ENCODE data around the gene TBC1D1.
A peak's percentile ranks its signal among the peaks of the same experiment; 100 is the strongest.
"Not testable (repeated sequence)": the region's sequence is repeated elsewhere in the genome, so short reads cannot be mapped to it uniquely, and the experiment has no call there.

TBC1D1 gene

DNA sequence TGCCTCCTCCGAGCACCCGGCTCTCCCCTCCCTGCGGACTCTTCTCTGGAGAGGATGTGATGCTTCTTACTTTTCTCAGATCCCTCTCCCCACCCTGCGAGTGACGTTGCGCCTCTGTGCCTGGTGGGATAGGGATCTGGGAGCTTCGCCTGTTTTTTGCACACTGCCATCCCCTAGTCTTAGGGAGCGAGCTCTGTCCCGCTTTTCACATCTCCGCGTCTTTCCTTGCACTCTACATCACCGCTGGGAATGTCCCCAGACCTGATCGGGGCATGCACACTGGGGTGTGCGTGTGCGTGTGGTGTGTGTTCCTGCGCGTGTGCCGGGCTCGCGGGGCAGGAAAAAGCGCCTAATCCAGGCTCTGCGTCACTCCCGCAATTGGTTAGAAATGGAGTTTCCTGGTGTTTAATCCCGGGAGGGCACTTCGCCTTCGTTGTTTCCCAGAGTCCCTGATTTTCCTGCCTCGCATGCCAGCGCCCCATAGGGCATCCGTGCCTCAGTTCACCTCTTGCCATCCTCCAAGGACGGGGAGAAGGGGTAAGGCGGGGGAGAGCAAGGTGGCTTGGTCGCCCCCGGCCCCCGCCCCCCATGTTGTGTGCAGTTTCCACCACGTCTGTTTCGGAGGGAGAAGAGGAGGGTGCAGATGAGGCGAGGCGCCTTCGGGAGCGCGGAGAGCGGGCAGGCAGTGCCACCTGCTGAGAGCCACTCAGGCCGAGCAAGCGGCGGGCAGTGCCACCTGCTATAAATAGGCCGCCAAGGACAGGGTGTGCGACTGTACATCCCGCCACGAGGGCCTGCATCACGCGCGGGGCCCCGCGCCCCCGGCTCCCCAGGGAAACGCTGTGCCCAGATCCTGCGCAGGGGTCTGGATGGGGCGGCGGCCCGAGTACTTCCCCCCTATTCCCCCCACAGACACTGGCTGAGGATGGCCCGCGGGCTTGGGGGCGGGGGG lies 759 bp upstream of the TBC1D1 start:
- no peak for DNase-seq

DNA sequence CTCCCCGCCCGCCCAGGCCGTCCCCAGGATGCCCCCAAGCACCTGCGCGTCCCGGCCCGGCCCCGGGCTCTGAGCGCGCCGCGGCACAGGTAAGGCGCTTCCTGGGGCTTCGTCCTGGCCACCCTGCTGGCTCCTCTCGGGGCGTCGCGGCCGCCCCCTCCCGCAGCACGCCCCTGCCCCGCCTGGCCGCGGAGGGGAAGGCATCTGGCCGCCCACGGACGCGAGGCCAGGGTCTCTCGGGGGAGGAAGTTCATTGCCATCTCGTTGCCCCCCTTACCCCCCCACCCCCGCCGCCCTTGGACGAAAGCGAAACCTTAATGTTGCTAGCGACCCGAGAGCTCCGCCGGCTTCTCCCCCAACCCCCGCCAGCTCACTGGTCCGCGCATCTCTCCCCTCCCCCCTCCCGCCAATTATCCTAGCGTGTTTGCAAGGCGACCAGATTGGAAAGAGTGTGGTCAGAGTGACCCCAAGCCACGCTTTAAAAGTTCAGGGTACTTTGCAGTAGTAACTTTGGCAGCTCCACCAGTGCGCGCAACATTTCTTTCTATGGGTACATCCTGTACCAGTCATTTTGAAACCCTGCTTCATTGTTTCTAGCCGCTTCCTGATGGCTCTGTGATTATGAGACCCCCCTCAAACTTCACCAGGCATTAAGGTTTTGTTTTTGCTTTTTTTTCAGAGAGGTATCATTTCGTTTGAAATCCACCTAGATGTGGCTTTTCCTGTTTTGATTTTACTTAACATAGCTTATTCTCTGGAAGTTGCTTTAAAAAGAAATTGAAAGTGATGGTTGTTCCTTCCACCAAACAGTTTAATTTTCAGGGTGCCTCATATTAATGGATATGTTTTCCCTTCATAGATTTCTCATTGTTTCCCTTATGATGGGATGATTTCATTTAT lies 626 bp downstream of the TBC1D1 start:
- no peak for DNase-seq

GRCh38 chr4:37892641-37893040 lies 1.8 kb downstream of the TBC1D1 start:
- no peak for DNase-seq

DNA sequence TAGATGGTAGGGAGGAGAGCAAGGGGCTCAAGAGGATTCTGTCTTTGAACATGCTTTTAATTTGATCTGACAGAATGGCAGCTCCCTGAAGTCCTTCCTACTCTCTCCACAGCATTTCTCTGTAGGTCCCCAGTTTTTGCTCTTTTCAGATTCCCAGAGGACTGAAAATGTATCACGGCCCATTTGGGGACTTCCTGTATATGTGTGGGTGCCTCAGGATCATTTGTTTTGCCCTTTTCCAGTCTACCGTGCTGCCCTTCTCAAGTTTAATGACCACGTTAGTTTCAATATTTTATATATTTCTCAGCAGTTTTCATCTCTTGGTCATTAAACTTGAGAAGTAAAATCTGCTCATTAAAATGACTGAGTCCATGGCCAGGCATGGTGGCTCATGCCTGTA lies 2.3 kb downstream of the TBC1D1 start:
- no peak for DNase-seq

- DNase-seq, result no peak
These were observed 4.4 kb downstream of the TBC1D1 start for GRCh38 chr4:37895271-37895670.

DNA sequence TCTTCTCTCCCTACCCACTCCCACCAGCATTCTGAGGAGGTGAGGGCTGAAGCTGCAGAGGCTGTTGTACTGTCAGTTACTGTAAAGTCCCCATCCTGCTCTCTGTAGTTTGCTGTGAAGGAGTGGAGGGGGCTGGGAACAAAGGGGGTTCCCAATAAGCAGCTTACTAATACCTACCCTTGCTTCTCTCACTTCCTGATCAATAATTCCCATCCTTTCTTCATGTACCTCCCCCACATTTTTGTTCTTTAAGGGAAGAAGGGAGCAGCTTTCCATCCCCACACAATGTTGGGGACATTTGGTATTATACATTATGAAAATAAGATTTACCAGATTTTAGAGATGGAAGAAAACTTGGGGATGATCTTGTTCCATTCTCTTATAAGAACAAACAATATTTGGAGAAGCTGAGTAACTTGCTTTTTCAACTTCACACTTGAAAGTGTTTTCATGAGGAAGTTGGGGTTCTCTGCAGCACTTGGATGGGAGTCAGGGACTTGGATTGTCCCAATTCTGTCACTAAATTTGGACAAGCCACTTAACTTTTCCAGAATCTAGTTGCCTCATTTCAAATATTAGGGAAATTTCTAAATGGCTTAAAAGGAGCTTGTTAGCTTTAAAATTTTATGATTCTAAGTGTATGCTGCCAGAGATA lies 5.4 kb downstream of the TBC1D1 start:
- DNase-seq, result no peak

DNA sequence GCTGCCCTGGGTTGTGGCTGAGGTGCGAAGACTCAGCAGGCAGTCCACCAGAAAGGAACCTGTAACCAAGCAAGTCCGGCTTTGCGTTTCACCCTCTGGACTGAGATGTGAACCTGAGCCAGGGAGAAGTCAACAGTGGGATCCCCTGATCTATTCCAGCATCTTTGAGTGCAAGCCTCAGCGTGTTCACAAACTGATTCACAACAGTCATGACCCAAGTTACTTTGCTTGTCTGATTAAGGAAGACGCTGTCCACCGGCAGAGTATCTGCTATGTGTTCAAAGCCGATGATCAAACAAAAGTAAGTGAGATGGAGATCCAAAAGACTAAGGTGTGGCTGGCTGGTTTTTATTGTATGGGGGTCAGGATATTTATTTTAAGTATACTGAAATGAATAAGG lies 11.3 kb downstream of the TBC1D1 start:
- DNase-seq, result no peak

GRCh38 chr4:37902738-37903693 lies 12.1 kb downstream of the TBC1D1 start:
- DNase-seq, result no peak

DNA sequence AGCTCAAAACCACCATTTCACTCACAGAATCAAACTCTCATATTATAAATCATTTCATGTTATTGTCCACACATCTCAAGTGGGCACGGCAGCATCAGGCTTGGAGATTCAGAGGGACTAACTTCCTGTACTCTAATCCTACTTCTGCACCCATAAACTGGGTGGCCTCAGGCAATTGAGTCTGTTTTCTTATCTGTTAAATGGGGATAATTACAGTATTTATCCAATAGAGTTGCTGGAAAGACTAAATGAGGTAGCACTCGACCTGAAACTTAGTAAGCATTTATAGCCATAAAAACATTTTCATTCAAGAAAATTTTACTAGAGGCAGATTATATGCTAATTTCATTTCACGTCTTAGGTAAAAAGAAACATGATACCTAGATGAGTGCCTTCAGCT lies 13.0 kb downstream of the TBC1D1 start:
- DNase-seq, result no peak

- no peak for DNase-seq
These were observed 13.9 kb downstream of the TBC1D1 start for GRCh38 chr4:37904824-37905223.

GRCh38 chr4:37905533-37906169 lies 14.8 kb downstream of the TBC1D1 start:
- DNase-seq, result no peak

GRCh38 chr4:37908488-37909331 lies 17.8 kb downstream of the TBC1D1 start:
- peak; percentile 45 for DNase-seq

DNA sequence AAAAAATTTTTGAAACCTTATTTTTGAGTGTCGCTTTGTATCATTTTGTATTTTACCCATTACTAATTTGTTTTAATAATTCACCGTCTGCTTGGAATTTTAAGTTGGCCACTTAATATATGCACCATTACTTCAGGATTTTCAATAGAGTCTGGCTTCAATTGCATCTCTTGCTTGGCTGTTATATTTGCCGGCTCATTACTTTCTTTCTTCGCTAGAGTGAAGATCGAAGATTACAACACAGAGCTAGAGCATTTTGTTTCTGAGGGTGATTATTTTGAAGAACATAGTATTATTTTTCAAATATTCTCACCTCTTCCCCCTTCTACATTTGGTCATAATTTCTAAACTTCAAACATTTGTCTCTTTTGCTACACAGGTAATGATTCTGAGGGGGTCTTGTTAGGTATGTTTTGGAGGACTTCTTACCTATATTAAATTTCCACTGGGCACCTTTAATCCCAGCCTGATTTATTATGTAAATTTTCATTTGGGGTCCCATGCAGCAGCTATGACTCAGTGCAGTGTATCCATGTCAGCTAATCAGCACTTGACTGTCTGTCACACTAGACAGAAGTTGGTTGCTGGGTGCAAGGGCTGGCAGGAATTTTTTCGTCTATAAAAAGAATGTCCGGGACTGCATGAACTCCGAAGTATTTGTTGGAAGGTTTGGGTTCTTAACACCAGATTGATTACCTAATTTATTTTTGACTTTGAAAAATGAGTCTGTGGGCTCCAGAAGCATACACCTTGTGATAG lies 18.6 kb downstream of the TBC1D1 start:
- DNase-seq, result no peak

GRCh38 chr4:37910091-37910486 lies 19.2 kb downstream of the TBC1D1 start:
- DNase-seq, result no peak

DNA sequence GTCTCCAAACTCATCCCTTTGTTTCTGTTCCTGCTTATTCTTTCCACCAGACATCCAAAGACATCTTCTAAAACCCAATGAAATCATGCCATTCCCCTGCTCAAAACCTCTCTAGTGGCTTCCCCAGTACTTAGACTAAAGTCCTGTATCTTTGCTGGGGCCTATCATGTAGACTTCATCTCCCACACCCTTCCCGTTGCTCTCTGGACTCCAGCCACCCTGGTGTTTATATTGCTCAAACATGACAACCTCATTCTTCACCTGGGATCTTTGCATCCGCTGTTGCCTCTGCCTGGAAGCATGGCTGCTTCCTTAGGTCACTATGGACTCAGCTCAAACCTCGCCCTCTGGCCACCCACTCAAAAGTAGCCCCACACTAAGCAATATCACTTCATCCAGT lies 23.7 kb downstream of the TBC1D1 start:
- no peak for DNase-seq

GRCh38 chr4:37917388-37917787 lies 26.5 kb downstream of the TBC1D1 start:
- DNase-seq, result no peak

DNA sequence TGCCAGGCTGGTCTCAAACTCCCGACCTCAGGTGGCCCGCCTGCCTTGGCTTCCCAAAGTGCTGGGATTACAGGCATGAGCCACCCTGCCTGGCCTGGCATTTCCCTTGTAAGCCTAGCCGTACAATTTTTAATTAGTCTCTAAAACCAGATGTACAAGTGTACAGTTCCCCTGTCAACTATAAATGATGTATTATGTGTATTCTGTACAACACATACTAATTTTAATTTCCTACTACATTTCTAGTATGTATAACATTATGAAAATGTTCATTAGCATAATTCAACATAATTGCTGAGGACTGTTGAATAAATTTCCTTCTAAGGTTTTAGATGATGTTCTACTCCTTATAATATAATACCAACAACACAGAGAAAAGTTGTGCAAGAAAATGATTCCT lies 27.8 kb downstream of the TBC1D1 start:
- DNase-seq, result no peak

DNA sequence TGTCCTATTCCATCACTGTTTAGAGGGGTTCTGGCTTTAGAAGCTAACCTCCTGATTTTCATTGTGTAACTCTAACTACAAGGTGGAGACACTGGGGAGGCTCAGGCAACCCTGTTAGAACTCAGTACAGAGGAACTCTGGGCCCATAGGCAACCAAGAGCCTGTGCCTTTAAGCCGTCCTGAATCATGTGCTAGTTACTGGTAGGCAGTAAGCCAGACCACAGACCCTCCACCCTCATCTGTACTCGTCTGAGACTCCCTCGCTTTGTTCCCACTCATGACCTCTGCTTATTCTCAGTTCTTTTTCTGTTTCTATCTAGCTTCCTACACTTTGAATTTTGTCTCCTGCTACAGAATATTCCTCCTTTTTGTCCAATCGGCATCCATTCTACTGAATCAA lies 31.4 kb downstream of the TBC1D1 start:
- peak; percentile 32 for DNase-seq

DNA sequence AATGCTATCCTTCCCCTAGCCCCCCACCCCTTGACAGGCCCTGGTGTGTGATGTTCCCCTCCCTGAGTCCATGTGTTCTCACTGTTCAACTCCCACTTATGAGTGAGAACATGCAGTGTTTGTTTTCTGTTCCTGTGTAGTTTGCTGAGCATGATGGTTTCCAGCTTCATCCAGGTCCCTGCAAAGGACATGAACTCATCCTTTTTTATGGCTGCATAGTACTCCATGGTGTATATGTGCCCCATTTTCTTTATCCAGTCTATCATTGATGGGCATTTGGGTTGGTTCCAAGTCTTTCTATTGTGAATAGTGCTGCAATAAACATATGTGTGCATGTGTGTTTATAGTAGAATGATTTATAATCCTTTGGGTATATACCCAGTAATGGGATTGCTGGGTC lies 32.2 kb downstream of the TBC1D1 start:
- DNase-seq, result not testable (repeated sequence)

- no peak for DNase-seq
These were observed 34.1 kb downstream of the TBC1D1 start for GRCh38 chr4:37924946-37925345.
